Measurements from ENCODE around the gene DIS3L2.
"Not testable (repeated sequence)": the region's sequence is repeated elsewhere in the genome, so short reads cannot be mapped to it uniquely, and the experiment has no call there.

DIS3L2 gene

DNA sequence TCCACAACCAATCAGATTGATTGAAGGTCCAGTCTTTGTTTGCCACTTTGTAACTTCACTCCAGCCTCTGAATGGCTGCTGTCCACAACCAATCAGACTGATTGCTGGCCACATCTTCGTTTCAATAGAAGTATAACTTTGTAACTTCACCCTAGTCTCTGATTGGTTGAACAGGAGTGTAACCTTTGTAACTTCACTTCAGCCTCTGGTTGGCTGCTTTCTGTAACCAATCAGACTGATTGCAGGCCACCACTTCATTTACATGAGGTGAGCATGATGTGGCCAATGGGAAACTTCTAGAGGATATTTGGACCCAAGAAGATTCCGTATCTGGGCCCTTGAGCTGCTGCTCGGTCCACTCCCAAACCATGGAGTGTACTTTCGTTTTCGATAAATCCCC is 400.1 kb downstream of the DIS3L2 start:
- TF ChIP-seq, protein P1, sequence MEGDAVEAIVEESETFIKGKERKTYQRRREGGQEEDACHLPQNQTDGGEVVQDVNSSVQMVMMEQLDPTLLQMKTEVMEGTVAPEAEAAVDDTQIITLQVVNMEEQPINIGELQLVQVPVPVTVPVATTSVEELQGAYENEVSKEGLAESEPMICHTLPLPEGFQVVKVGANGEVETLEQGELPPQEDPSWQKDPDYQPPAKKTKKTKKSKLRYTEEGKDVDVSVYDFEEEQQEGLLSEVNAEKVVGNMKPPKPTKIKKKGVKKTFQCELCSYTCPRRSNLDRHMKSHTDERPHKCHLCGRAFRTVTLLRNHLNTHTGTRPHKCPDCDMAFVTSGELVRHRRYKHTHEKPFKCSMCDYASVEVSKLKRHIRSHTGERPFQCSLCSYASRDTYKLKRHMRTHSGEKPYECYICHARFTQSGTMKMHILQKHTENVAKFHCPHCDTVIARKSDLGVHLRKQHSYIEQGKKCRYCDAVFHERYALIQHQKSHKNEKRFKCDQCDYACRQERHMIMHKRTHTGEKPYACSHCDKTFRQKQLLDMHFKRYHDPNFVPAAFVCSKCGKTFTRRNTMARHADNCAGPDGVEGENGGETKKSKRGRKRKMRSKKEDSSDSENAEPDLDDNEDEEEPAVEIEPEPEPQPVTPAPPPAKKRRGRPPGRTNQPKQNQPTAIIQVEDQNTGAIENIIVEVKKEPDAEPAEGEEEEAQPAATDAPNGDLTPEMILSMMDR (IDR thresholded peaks at IDR 0.05; ENCODE audit: low read length, missing control alignments): no peak
- H3K4me3 ChIP-seq (replicated peaks; ENCODE audit: low read depth, low read length): no peak overlapping the region
- no peak for DNase-seq (ENCODE audit: low read depth)

DNA sequence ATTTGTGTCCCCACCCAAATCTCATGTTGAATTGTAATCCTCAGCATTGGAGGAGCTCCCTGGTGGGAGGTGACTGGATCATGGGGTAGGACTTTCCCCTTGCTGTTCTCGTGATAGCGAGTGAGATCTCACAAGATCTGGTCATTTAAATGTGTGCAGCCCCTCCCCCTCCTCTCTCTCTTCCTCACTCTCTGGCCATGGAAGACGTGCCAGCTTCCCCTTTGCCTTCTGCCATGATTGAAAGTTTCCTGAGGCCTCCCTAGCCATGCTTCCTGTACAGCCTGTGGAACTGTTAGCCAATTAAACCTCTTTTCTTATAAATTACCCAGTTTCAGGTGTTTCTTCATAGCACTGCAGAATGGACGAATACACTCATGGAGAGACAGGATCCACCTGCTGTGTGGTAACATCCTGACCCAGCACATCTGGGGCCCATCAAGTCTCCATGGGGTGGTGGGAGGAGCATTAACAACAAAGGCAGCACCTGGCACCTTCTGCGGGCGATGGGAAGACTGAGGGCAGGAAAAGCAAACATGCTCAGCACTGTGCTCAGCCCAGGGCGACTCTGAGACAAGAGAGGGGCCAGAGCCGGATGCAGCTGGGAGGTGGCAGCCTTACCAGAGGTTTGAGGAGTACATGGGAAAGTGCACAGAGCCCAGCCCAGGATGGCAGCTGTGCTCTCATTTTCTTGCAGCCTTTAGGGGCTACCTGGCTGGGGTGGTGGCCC is 400.8 kb downstream of the DIS3L2 start:
- TF ChIP-seq, protein P1 (IDR thresholded peaks at IDR 0.05; ENCODE audit: low read length, missing control alignments): no peak
- H3K4me3 ChIP-seq (replicated peaks; ENCODE audit: low read depth, low read length): no peak overlapping the region
- no peak for DNase-seq (ENCODE audit: low read depth)

DNA sequence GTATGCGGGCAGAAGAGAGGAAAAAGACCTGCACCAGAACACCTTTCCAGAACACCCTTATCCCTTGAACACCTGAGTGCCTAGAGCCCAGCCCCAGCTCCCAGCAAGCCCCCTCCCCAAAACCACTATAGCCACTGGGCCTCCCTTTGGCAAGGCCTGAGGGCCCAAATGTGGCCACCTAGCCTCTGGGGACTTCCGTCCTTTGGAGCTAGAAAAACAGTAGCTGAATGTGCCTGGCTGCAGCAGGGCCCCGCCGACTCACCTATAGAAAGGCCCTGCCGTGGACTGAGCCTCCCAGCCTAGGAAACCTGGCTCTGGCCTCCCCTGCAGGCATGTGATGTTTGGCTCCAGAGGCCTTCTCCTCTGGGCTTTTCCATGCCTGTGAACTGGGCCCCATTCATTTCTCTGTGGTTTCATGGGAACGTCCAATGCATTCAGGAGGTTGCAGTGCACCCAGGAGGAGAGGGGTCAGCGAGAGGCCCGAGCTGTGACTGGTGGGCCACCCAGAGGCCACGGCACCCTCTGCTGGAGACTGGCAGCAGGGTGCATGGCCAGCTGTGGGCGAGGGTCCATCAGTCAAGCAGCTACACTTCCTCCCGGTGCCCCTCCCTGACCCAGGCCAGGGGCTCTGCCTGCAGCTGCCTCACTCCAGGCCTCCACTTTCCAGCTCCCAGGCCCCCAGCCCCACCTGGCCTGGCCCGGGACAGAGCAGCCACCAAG is 401.7 kb downstream of the DIS3L2 start:
- not testable (repeated sequence) for H3K4me3 ChIP-seq (replicated peaks; ENCODE audit: low read depth, low read length); DNase-seq (ENCODE audit: low read depth)

DNA sequence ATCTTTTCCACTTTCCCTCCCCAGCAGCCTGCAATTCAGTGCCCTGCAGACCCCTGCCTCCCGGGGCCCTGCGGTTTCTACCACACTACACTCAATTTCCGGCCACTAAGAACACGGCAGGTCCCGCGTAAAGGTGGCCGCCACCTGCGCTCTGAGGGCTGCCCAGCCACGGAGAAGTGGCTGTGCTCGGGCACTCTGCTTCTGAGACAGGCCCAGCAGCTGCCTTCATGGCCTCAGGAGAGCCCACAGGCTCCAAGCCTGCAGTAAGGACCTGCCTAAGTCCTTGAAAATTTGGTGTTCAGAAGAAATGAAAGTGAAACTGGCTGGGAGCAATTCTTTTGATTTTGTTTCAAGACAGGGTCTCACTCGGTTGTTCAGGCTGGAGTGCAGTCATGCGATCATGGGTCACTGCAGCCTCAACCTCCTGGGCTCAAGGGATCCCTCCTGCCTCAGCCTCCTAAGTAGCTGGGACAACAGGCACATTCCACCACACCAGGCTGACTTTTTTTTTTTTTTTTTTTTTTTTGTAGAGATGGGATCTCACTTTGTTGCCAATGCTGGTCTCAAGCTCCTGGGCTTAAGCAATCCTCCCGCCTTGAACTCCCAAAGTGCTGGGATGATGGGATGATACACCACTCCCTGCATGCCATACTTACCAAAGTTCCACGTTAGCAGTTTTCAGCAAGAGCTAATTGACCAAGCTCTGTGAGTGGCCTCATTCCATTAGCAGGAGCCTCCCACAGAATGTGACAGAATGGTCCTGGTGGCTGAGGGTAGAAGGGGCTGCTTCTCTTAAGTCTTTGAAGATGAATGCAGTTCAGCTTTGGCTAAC is 402.5 kb downstream of the DIS3L2 start:
- TF ChIP-seq, protein P1 (IDR thresholded peaks at IDR 0.05; ENCODE audit: low read length, missing control alignments): no peak
- no peak overlapping the region for H3K4me3 ChIP-seq (replicated peaks; ENCODE audit: low read depth, low read length)
- no peak for DNase-seq (ENCODE audit: low read depth)

DNA sequence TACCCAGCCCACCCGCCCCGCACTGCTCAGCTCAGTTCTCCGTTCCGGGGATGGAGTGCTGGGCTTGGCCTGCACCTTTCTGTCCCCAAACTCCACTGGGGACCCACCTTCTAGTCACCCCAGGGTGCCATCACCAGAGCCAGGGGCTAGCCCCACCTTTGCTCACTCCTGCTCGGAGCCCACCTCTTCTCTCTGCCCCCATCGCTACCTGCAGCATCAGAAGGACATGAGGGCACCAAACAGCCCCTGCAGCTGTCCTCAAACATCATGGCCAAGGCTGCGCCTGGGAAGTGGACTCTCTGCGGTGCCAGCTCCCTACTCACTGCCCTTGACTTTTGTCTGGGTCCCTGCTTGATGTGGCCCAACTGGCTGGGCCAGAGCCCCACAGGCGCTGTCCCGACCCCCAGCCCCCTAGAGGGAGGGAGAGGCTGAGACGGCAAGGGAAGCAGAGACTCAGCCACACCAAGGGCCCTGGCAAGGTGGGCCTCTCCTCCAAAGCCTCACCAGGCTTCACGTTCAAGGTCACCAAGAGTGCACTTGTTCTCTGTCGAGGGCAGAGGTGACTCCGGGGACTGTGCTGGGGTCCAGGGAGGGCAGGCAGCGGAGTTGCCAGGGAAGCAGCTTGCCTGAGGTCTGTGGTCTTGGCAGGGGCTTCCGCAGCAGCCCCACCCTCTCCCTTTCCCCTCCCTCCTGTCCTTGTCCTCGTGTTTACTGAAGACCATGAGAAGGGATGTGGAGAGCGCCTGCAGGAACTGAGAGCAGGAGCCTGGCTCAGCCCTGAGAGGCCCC is 403.5 kb downstream of the DIS3L2 start:
- not testable (repeated sequence) for DNase-seq (ENCODE audit: low read depth); H3K4me3 ChIP-seq (replicated peaks; ENCODE audit: low read depth, low read length)

DNA sequence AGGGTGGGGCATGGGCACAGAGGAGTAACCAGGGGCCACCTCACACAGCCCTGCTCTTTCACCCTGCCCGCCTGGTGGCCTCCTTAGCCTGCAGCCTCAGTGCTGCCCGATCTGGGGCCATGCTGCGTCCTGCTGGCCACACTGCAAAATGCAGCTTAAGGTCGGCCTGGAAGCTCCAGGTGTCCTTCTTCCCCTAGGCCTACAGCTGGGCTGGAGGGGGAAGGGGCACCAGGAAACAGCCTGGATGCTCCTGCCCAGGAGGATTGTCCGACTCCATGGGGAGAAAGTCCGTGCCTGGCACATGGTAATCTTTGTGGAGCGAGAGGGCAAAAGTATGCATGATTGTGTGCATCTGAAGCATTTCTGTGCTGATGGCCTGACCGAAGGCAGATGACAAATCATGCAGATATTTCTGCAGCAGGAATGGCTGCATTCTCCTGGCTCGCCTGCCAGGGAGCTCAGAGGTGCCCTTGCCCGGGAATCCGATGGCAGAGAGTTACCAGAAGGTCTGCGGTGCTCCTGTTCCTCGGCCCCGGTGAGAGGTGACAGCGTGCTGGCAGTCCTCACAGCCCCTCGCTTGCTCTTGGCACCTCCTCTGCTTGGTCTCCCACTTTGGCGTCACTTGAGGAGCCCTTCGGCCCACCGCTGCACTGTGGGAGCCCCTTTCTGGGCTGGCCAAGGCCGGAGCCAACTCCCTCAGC is 404.3 kb downstream of the DIS3L2 start:
- DNase-seq (ENCODE audit: low read depth): peak; percentile 39
- TF ChIP-seq, protein P1 (IDR thresholded peaks at IDR 0.05; ENCODE audit: low read length, missing control alignments): peak; percentile 44
- no peak overlapping the region for H3K4me3 ChIP-seq (replicated peaks; ENCODE audit: low read depth, low read length)

DNA sequence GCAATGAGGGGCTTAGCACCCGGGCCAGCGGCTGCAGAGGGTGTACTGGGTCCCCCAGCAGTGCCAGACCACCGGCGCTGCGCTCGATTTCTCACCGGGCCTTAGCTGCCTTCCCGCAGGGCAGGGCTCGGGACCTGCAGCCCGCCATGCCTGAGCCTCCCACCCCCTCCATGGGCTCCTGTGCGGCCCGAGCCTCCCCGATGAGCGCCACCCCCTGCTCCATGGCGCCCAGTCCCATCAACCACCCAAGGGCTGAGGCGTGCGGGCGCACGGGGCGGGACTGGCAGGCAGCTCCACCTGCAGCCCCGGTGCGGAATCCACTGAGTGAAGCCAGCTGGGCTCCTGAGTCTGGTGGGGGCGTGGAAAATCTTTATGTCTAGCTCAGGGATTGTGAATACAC is 404.9 kb downstream of the DIS3L2 start:
- DNase-seq (ENCODE audit: low read depth); H3K4me3 ChIP-seq (replicated peaks; ENCODE audit: low read depth, low read length): not testable (repeated sequence)
